ENCODE data around the gene NEK6. TPM values are rescaled to one million over a fixed set of nuclear protein-coding genes. Genes with fewer than 3 reads are reported as not detected.

NEK6 gene
- polyA plus RNA-seq, 2 of the 4 experiments (the other 2 are of a cell fraction), result 26.1 to 33.7 TPM

DNA sequence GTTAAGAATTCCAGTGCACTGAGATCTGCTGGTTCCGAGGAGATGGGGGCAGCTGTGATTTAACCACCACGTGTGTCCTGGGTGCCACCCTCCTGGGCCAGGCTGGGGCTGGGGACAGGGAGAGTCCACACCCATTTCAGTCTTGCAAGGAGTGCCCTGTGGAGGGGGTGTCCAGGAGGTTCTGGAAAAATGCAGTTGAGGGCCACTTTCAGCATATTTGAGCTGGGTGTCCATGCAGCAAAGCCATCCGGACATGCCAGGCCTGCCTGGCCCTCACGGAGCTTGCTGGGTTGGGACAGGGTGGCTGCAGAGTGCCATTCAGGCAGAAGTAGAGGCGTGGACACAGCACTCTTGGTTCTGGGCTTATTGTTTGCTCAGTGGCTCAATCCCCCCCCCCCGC is 68.1 kb downstream of the NEK6 start:
- H3K9me3 ChIP-seq, result no peaks in the 10 kb centered on the region
- WGBS (ENCODE audit: missing lambda C conversion rate), result 89% methylated on average over 5 of the region's 6 CpGs
- H3K4me2 ChIP-seq, result no peak overlapping the region
- no peak for TF ChIP-seq EHF (CRISPR knock-in tag; IDR thresholded peaks at IDR 0.05)
- no peak for TF ChIP-seq ZFP36 (IDR thresholded peaks at IDR 0.05; ENCODE audit: borderline replicate concordance, partially characterized antibody)
- no peak for TF ChIP-seq HOXA7 (CRISPR knock-in tag; IDR thresholded peaks at IDR 0.05)
- TF ChIP-seq JUN (IDR thresholded peaks at IDR 0.05), result no peak
- no peak for TF ChIP-seq CTCF (IDR thresholded peaks at IDR 0.05)
- TF ChIP-seq SMC3 (IDR thresholded peaks at IDR 0.05), result no peak
- no peak for TF ChIP-seq POLR2A (IDR thresholded peaks at IDR 0.05; ENCODE audit: low read length)
- TF ChIP-seq TP53 (CRISPR knock-in tag; IDR thresholded peaks at IDR 0.05), result no peak
- TF ChIP-seq HOXB13 (CRISPR knock-in tag; IDR thresholded peaks at IDR 0.05; ENCODE audit: low read depth), result no peak
- TF ChIP-seq, protein P1, sequence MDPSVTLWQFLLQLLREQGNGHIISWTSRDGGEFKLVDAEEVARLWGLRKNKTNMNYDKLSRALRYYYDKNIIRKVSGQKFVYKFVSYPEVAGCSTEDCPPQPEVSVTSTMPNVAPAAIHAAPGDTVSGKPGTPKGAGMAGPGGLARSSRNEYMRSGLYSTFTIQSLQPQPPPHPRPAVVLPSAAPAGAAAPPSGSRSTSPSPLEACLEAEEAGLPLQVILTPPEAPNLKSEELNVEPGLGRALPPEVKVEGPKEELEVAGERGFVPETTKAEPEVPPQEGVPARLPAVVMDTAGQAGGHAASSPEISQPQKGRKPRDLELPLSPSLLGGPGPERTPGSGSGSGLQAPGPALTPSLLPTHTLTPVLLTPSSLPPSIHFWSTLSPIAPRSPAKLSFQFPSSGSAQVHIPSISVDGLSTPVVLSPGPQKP (IDR thresholded peaks at IDR 0.05; ENCODE audit: low read depth, low read length), result no peak
- TF ChIP-seq SREBF2 (IDR thresholded peaks at IDR 0.05), result no peak
- TF ChIP-seq EHMT2 (IDR thresholded peaks at IDR 0.05; ENCODE audit: low read depth), result no peak
- TF ChIP-seq BHLHE40 (IDR thresholded peaks at IDR 0.05; ENCODE audit: low read depth, low read length), result no peak
- no peak for TF ChIP-seq CBX2 (IDR thresholded peaks at IDR 0.05; ENCODE audit: borderline replicate concordance, low read depth)
- no peak for TF ChIP-seq RCOR1 (IDR thresholded peaks at IDR 0.05; ENCODE audit: low read depth, low read length)
- TF ChIP-seq CHD2 (IDR thresholded peaks at IDR 0.05; ENCODE audit: low read length, partially characterized antibody), result no peak
- TF ChIP-seq ZC3H11A (IDR thresholded peaks at IDR 0.05), result no peak
- TF ChIP-seq, protein P2, sequence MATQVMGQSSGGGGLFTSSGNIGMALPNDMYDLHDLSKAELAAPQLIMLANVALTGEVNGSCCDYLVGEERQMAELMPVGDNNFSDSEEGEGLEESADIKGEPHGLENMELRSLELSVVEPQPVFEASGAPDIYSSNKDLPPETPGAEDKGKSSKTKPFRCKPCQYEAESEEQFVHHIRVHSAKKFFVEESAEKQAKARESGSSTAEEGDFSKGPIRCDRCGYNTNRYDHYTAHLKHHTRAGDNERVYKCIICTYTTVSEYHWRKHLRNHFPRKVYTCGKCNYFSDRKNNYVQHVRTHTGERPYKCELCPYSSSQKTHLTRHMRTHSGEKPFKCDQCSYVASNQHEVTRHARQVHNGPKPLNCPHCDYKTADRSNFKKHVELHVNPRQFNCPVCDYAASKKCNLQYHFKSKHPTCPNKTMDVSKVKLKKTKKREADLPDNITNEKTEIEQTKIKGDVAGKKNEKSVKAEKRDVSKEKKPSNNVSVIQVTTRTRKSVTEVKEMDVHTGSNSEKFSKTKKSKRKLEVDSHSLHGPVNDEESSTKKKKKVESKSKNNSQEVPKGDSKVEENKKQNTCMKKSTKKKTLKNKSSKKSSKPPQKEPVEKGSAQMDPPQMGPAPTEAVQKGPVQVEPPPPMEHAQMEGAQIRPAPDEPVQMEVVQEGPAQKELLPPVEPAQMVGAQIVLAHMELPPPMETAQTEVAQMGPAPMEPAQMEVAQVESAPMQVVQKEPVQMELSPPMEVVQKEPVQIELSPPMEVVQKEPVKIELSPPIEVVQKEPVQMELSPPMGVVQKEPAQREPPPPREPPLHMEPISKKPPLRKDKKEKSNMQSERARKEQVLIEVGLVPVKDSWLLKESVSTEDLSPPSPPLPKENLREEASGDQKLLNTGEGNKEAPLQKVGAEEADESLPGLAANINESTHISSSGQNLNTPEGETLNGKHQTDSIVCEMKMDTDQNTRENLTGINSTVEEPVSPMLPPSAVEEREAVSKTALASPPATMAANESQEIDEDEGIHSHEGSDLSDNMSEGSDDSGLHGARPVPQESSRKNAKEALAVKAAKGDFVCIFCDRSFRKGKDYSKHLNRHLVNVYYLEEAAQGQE (IDR thresholded peaks at IDR 0.05), result no peak
- TF ChIP-seq, protein P3, sequence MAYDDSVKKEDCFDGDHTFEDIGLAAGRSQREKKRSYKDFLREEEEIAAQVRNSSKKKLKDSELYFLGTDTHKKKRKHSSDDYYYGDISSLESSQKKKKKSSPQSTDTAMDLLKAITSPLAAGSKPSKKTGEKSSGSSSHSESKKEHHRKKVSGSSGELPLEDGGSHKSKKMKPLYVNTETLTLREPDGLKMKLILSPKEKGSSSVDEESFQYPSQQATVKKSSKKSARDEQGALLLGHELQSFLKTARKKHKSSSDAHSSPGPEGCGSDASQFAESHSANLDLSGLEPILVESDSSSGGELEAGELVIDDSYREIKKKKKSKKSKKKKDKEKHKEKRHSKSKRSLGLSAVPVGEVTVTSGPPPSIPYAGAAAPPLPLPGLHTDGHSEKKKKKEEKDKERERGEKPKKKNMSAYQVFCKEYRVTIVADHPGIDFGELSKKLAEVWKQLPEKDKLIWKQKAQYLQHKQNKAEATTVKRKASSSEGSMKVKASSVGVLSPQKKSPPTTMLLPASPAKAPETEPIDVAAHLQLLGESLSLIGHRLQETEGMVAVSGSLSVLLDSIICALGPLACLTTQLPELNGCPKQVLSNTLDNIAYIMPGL (CRISPR knock-in tag; IDR thresholded peaks at IDR 0.05; ENCODE audit: borderline replicate concordance), result no peak
- TF ChIP-seq CEBPB (IDR thresholded peaks at IDR 0.05), result no peak
- FAIRE-seq (no peak), ATAC-seq (no peak), DNase-seq (ENCODE audit: low read depth in 1 of 2, low spot score in 1 of 2) (no peak)
- POLR2A ChIA-PET, result no interaction called here
- no peak overlapping the region for H3K4me3 ChIP-seq
- CTCF ChIA-PET, result interaction anchor here (0.7 to 2.5 kb wide), 5 partner anchors 14 to 319 kb away, joined by 3 to 23 read pairs (median 4); no protein-coding TSS in a partner anchor
- H3K4me1 ChIP-seq, result no peaks in the 10 kb centered on the region
- H3K27ac ChIP-seq, result no peak overlapping the region
